Hepatocyte (in vitro differentiated cells): ENCODE results near the gene THAP12. TPM values are rescaled to one million over a fixed set of nuclear protein-coding genes. Genes with fewer than 3 reads are reported as not detected.
"Not testable (repeated sequence)": the region's sequence is repeated elsewhere in the genome, so short reads cannot be mapped to it uniquely, and the experiment has no call there.

ENCODE experiments used
- DNase-seq: peaks from one replicate; pipeline ENCODE4 v3.0.0-alpha.2; 2016; ENCODE audit warnings: low spot score
- H2AFZ ChIP-seq: fragments of 200-600 bp; sonication (generic); 2 replicates; pipeline ENCODE4 v1.6.0; 2016; ENCODE audit warnings: antibody characterized with exemption, mild to moderate bottlenecking
- H3K27ac ChIP-seq: fragments of 200-600 bp; sonication (generic); 2 replicates; pipeline ENCODE4 v1.5.1; 2016; ENCODE audit warnings: mild to moderate bottlenecking
- H3K27me3 ChIP-seq: fragments of 200-600 bp; sonication (generic); 2 replicates; pipeline ENCODE4 v1.6.1; 2016
- H3K36me3 ChIP-seq: fragments of 200-600 bp; sonication (generic); replicated peaks from 2 replicates; pipeline ENCODE4 v1.5.1; 2016; ENCODE audit warnings: low read depth; ENCODE audit not compliant: insufficient read depth
- H3K4me1 ChIP-seq: fragments of 200-600 bp; sonication (generic); 2 replicates; pipeline ENCODE4 v1.5.1; 2016; ENCODE audit warnings: mild to moderate bottlenecking, moderate library complexity; ENCODE audit not compliant: insufficient read depth
- H3K4me2 ChIP-seq: fragments of 200-600 bp; sonication (generic); 2 replicates; pipeline ENCODE4 v1.6.0; 2016
- H3K4me3 ChIP-seq: fragments of 200-600 bp; sonication (generic); 2 replicates; pipeline ENCODE4 v1.5.1; 2016; ENCODE audit warnings: mild to moderate bottlenecking
- H3K79me2 ChIP-seq: fragments of 200-600 bp; sonication (generic); 2 replicates; pipeline ENCODE4 v1.6.0; 2017; ENCODE audit warnings: mild to moderate bottlenecking
- H3K9me2 ChIP-seq: fragments of 200-600 bp; sonication (generic); replicated peaks from 2 replicates; pipeline ENCODE4 v1.6.0; 2017; ENCODE audit warnings: mild to moderate bottlenecking; ENCODE audit not compliant: insufficient read depth
- H3K9me3 ChIP-seq: fragments of 200-600 bp; sonication (generic); 2 replicates; pipeline ENCODE4 v1.5.1; 2016; ENCODE audit warnings: low read depth, mild to moderate bottlenecking
- H4K20me1 ChIP-seq: fragments of 200-600 bp; sonication (generic); 2 replicates; pipeline ENCODE4 v1.6.0; 2016; ENCODE audit warnings: mild to moderate bottlenecking; ENCODE audit not compliant: insufficient read depth, poor library complexity, severe bottlenecking
- CTCF ChIP-seq: fragments of 200-600 bp; sonication (generic); IDR thresholded peaks from 2 replicates; pipeline ENCODE4 v1.5.1; 2016; ENCODE audit warnings: antibody characterized with exemption, mild to moderate bottlenecking; ENCODE audit not compliant: poor library complexity
- EZH2 ChIP-seq: fragments of 200-600 bp; sonication (generic); IDR thresholded peaks from 2 replicates; pipeline ENCODE4 v1.6.1; 2016; ENCODE audit warnings: antibody characterized with exemption, mild to moderate bottlenecking, borderline replicate concordance
- EZH2phosphoT487 ChIP-seq: fragments of 200-600 bp; sonication (generic); IDR thresholded peaks from one replicate; pipeline ENCODE4 v1.6.1; 2018; ENCODE audit warnings: antibody characterized with exemption, mild to moderate bottlenecking, low read depth, moderate library complexity; ENCODE audit not compliant: unreplicated experiment, severe bottlenecking
- WGBS: methylation state at CpG from one replicate; pipeline ENCODE4 v1.1.6; 2016; ENCODE audit warnings: low lambda C conversion rate; ENCODE audit errors: missing lambda C conversion rate; 5-methylcytosine and 5-hydroxymethylcytosine counted together
- polyA plus RNA-seq: library from polyadenylated mRNA; unstranded; fragments of >200 nt; fragmentation: Nextera tagmentation; extraction: Ambion mirVana; gene quantifications from 2 replicates; pipeline ENCODE4 v1.2.1, GENCODE V29; 2016
- total RNA-seq: library from RNA; depleted of rRNA; stranded (reverse); fragments of >200 nt; gene quantifications from 2 replicates; pipeline ENCODE4 v1.2.3, GENCODE V29; 2014

THAP12 gene
- total and polyA plus RNA-seq, 2 experiments from 2014 or later = 21.5 to 62.6 TPM

- Histone ChIP-seq H4K20me1 (no peaks in the 10 kb centered on the region), H3K79me2 (no peaks in the 10 kb centered on the region), H2AFZ (no peak overlapping the region), H3K27me3 (peaks cover 19% of the 10 kb centered on the region), H3K27ac (no peak overlapping the region), H3K36me3 (no peaks in the 10 kb centered on the region), H3K4me2 (no peak overlapping the region), H3K9me2 (no peaks in the 10 kb centered on the region), H3K9me3 (no peaks in the 10 kb centered on the region), H3K4me1 (peaks cover 8% of the 10 kb centered on the region), H3K4me3 (no peak overlapping the region)
- WGBS = 89% methylated on average over 6 of the region's 6 CpGs
- DNase-seq = no peak
- TF ChIP-seq EZH2phosphoT487 = no peak
- no peak for TF ChIP-seq EZH2
- no peak for TF ChIP-seq CTCF
Observed at GRCh38 chr11:76320929-76321328, 60.0 kb downstream of the THAP12 start.

- H3K27me3 ChIP-seq = peaks cover 19% of the 10 kb centered on the region
- DNase-seq, H2AFZ ChIP-seq, H3K9me3 ChIP-seq, H3K79me2 ChIP-seq, H4K20me1 ChIP-seq, H3K36me3 ChIP-seq, H3K27ac ChIP-seq, H3K4me1 ChIP-seq, H3K9me2 ChIP-seq, H3K4me2 ChIP-seq, H3K4me3 ChIP-seq: not testable (repeated sequence)
- 87% methylated on average over 5 of the region's 5 CpGs for WGBS
Observed at GRCh38 chr11:76319798-76320197, 61.1 kb downstream of the THAP12 start.

GRCh38 chr11:76318744-76319384 lies 62.1 kb downstream of the THAP12 start:
- TF ChIP-seq CTCF (peak; percentile 98), EZH2phosphoT487 (no peak)
- peak; percentile 94 for DNase-seq
- Histone ChIP-seq H3K27ac (no peak overlapping the region), H3K4me3 (no peak overlapping the region), H3K9me3 (no peaks in the 10 kb centered on the region), H3K36me3 (no peaks in the 10 kb centered on the region), H3K4me1 (peaks cover 8% of the 10 kb centered on the region), H4K20me1 (no peaks in the 10 kb centered on the region), H3K79me2 (no peaks in the 10 kb centered on the region), H3K27me3 (peaks cover 19% of the 10 kb centered on the region), H2AFZ (no peak overlapping the region), H3K4me2 (no peak overlapping the region), H3K9me2 (no peaks in the 10 kb centered on the region)
- WGBS = 15% methylated on average over 7 of the region's 7 CpGs

- WGBS = 88% methylated on average over 3 of the region's 3 CpGs
Observed at GRCh38 chr11:76317296-76317695, 63.6 kb downstream of the THAP12 start.

More at GRCh38 chr11:76317296-76317695, 63.6 kb downstream of the THAP12 start:
- H3K4me2 ChIP-seq = no peak overlapping the region
- H4K20me1 ChIP-seq = no peaks in the 10 kb centered on the region
- peaks cover 17% of the 10 kb centered on the region for H3K27me3 ChIP-seq
- no peaks in the 10 kb centered on the region for H3K36me3 ChIP-seq
- H3K9me3 ChIP-seq = no peaks in the 10 kb centered on the region
- no peak for DNase-seq
- no peak overlapping the region for H3K4me3 ChIP-seq
- no peak overlapping the region for H2AFZ ChIP-seq
- no peak for TF ChIP-seq EZH2
- TF ChIP-seq CTCF = no peak
- TF ChIP-seq EZH2phosphoT487 = no peak
- peaks cover 8% of the 10 kb centered on the region for H3K4me1 ChIP-seq
- no peak overlapping the region for H3K27ac ChIP-seq
- no peaks in the 10 kb centered on the region for H3K79me2 ChIP-seq
- no peaks in the 10 kb centered on the region for H3K9me2 ChIP-seq
